WI38 (cell line): ENCODE measurements around the gene ZDHHC20.

ENCODE experiments used
- H3K4me3 ChIP-seq: 2 replicates; pipeline ENCODE4 v1.5.1; 2011; ENCODE audit warnings: low read depth, mild to moderate bottlenecking, control low read depth, low read length
- CTCF ChIP-seq: IDR thresholded peaks from 2 replicates; pipeline ENCODE4 v1.5.1; 2012; ENCODE audit warnings: low read depth, mild to moderate bottlenecking, control low read depth, low read length

Gene ZDHHC20

GRCh38 chr13:21461131-21461530 is 2.0 kb upstream of the ZDHHC20 start:
- H3K4me3 ChIP-seq: no peak overlapping the region
- TF ChIP-seq CTCF: no peak

- no peak for TF ChIP-seq CTCF
- peak overlapping the region; percentile 97 for H3K4me3 ChIP-seq
Measured at GRCh38 chr13:21458451-21458812, 671 bp downstream of the ZDHHC20 start.

GRCh38 chr13:21453387-21454081 is 5.6 kb downstream of the ZDHHC20 start:
- H3K4me3 ChIP-seq: no peak overlapping the region
- no peak for TF ChIP-seq CTCF

- no peak overlapping the region for H3K4me3 ChIP-seq
- no peak for TF ChIP-seq CTCF
Measured at GRCh38 chr13:21450936-21451335, 8.2 kb downstream of the ZDHHC20 start.

- no peak for TF ChIP-seq CTCF
Measured at GRCh38 chr13:21446656-21447055, 12.4 kb downstream of the ZDHHC20 start.

GRCh38 chr13:21445759-21446158 is 13.3 kb downstream of the ZDHHC20 start:
- no peak for TF ChIP-seq CTCF
- H3K4me3 ChIP-seq: no peak overlapping the region

More at GRCh38 chr13:21446656-21447055, 12.4 kb downstream of the ZDHHC20 start:
- no peak overlapping the region for H3K4me3 ChIP-seq

- no peak for TF ChIP-seq CTCF
- H3K4me3 ChIP-seq: no peak overlapping the region
Measured at GRCh38 chr13:21443171-21443570, 15.9 kb downstream of the ZDHHC20 start.
